Renal pelvis (tissue), 4 donors: ENCODE data around the gene TOM1L2. TPM values are rescaled to one million over a fixed set of nuclear protein-coding genes. Genes with fewer than 3 reads are reported as not detected.
A peak's percentile ranks its signal among the peaks of the same experiment; 100 is the strongest.

ENCODE experiments used
- DNase-seq: peaks from one replicate; pipeline ENCODE4 v3.0.0-alpha.2; 2013
- polyA plus RNA-seq, 3 donors: library from polyadenylated mRNA; unstranded; fragments of 120-200 nt; gene quantifications; one replicate each; pipeline ENCODE4 v1.2.1, GENCODE V29; 2013; ENCODE audit not compliant: insufficient read length in 3 of 3

TOM1L2 gene
- polyA plus RNA-seq, 3 donors, result 36.1 to 59.5 (median 52.6) TPM

GRCh38 chr17:17877529-17878358 lies 94.5 kb downstream of the TOM1L2 start:
- DNase-seq, result peak; percentile 86

DNA sequence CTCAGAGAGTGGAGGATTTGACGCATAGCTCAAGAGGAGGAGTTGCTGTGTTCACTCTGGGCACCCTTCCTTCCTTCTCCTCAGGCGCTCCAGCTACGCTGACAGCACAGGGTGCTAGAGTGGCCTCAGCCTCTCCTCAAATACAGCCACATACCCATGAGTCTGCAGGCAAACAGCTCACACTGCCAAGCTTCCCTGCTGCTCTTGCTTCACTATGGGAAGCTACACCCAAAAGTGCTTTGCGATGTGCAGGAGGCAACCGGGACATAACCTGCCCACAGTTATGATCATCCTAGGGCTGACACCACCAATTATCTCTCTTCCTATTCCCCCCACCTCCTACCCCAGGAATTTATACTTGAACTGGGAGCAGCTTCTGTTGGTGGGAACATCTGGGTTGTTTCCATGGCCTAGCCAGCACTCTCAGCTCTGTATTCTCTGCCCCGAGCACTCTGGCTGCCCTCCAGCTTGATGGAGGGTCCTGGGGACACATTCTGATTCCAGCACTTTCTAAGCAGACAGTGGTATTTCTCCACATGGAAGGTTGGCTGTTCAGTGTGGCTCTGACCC lies 95.2 kb downstream of the TOM1L2 start:
- peak; percentile 61 for DNase-seq

DNA sequence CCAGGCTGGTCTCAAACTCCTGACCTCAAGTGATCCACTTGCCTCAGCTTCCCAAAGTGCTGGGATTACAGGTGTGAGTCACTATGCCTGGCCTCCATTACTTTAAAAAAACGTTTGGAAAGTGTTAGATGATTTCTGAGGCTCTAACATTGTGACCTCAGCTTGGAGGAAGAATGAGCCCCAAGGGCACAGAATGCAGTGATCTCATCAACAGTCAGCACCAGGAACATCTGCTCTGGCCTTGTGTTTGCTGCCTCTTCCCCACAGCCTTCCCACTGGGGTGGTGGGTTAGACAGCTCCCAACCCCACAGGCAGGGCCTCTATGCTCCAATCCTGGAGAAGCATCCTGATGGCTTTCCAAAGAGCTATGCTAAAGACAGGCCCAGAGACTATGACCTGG lies 97.7 kb downstream of the TOM1L2 start:
- DNase-seq, result no peak

GRCh38 chr17:17873450-17873991 lies 98.7 kb downstream of the TOM1L2 start:
- DNase-seq, result no peak

- DNase-seq, result no peak
Observed at GRCh38 chr17:17872547-17873345, 99.5 kb downstream of the TOM1L2 start.

- DNase-seq, result no peak
Observed at GRCh38 chr17:17871913-17872312, 100.3 kb downstream of the TOM1L2 start.

DNA sequence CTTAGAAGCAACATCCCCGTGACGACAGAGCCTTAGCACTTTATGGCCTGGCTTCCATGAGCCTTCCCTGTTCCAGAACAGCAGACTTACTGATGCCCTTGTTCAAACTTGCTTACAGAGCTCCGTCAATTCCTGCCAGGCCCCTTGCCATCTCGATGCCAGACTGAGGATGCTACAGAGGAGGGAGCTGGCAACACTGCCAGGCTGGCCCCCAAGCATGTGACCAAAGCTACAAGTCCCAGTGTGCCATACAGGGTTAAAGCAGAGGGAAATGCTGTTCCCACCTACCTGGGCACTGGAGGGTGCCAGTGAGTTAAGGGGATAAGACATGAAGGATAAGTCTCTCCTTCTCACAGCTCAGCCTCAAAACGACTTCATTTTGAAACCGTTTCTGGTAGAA lies 102.0 kb downstream of the TOM1L2 start:
- DNase-seq, result no peak

- DNase-seq, result no peak
Observed at GRCh38 chr17:17868641-17869522, 103.3 kb downstream of the TOM1L2 start.

DNA sequence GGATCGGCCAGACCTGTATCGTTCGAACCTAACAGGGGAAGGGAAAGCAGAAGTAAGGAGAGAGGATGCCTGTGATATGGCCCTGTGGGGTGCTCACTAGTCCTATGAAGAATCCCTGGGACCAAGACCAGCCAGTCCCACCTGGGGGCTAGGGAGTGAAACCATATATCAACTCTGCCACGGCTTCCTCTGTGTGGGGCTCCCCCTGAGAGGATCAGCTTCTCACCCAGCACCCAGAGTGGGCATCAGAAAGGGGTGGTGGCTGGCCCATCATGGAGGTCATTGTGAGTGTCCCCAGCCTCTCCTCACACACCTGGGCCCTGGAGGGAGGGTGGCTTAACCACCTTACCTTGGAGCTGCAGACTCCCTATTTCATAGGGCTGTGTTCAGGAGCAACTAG lies 105.3 kb downstream of the TOM1L2 start:
- no peak for DNase-seq

GRCh38 chr17:17866425-17866824 lies 105.8 kb downstream of the TOM1L2 start:
- DNase-seq, result no peak

GRCh38 chr17:17865035-17865434 lies 107.2 kb downstream of the TOM1L2 start:
- no peak for DNase-seq

GRCh38 chr17:17860766-17861107 lies 111.5 kb downstream of the TOM1L2 start:
- no peak for DNase-seq

DNA sequence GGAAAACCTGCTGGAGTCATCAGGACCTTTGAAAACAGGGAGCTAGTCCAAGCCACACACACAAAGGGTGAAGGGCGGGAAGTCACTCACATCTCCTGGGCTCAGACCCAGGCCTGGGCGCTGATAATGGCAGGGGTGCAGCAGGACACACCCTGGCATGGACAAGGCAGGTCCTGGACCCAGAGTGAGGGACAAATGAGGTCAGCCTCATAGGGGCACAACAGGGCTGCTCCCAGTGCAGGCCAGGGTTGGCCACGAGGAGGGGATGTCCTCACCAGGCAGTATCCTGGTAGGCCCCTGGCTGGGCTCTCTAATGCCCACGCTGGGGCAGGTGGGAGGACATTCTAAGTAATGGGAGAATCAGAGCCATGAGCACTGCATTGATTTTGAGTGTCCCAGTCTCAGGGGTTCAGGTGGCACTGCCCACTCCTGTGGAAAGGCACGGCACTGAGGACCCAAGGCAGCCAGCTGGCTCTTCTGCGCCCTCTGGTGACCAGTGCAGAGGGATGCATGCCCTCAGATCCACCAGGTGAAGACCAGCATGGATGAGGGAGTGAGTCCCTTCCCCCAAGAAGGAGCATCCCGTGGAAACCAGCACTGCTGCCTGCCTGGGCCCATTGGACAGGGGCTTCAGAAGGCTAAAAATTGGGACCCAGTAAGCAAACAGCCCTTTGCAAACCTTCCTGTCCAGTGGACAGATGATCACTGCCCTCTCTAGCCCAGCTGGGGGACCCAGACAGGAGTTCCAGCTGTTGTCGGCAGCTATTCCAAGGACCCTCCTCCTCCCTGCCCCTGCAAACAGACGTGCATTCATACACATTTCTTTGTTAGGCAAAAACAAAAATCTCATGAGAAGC lies 112.1 kb downstream of the TOM1L2 start:
- no peak for DNase-seq

GRCh38 chr17:17857496-17857895 lies 114.7 kb downstream of the TOM1L2 start:
- DNase-seq, result no peak

DNA sequence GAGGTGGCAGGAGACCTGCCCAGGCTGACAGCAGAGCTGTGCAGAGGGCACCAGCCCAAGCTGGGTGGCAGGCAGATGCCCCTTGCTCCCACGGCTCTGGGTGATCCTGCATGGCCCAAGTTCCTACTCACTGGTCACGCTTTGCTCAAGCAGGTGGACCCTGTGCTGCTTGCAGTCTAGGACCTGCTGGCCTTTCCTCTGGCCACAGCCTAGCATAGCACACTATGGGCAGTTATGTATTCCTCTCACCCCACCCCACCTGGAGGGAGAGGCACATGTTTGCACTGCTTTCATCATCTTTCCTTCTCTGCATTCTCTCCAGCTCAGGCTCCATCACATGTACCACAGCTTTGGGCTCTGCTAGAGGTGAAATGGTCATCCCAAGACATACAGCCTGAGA lies 115.8 kb downstream of the TOM1L2 start:
- no peak for DNase-seq

DNA sequence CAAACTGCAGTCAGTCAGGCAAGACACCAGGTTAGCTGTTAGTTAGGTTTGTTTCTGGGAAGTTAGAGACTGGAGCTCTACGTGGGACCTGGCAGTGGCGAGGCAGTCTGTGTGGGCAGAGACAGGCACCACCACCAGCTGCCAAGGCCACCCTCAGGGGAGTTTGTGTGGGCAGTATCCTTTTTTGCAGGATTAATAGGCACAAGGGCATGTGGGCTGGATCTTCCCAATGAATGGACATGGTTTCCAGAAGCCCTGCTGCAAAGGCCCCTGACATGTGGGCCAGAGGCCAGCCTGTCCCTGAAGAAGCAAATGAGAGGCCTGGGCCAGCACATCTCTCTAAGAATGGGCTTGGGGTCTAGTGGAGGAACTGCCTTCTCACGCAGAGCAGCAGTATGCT lies 116.2 kb downstream of the TOM1L2 start:
- DNase-seq, result no peak

DNA sequence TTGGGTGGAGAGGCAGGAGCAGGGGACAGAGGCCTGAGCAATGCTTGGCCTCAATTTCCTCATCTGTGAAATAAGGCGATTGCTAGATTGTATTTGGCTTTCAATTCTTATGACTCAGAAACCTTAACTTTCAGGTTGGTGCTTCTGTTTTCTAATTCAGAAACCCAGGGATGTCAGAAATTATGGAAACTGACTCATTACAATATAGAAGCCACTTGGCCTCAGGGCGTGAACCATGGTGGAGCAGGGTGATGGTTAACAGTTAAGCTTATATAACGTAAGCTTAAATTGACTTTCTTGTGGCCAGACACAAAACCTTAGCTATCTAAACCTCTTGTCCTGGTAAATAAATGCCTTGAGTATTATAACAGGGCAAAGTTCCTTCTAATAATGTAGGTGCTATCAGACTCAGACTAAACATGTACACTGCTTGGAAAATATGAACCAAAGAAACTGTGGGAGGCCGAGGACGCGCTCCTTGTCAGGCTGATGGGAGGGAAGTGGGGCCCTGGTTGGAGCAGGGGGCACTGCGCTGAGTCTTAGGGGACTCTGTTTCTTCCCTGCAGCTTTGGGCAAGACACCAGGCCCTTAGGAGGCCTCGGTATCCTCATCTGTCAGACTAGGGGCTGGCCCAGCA lies 118.3 kb downstream of the TOM1L2 start:
- no peak for DNase-seq

GRCh38 chr17:17852930-17853329 lies 119.3 kb downstream of the TOM1L2 start:
- no peak for DNase-seq

DNA sequence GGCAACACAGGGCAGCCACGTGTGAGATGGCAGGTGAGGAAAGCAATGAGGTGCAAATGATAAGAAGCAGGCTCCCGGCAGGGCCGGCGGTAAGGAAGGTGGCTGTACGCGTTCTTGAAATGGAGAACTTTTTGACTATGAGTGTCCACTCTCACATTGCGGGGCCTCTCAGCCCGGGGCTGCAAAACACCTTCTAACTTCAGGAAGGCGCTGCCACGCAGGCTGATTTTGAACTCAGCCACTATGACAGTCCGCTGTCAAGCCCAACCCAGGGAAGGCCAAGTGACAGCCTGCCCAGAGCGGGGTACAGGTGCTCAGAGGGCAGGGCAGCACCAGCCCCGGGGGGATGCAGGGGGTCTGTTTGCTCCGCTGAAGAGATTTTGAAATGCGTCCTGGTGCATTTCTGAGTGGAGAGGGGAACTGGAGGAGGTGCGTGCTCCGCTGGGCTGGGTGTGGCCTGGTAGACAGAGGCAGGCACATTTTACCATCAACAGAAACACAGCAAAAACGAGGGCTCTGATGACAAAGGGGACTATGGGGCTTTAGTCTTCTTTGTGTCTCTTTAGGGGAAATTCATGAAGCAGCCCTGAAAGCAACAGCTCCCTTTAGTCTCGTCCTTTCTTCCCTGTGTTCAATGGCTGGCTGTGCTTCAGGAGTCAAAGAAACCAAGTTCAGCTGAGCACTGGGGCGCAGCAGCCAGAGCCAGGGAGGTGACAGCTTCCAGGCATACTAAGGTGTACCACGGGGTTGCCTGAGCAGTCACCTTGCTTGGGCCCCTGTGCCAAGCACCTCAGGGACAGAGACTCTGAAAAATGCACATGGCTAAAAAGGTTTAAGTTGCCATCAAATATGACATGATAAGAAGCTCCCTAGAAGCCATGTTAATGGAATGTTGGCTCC lies 120.8 kb downstream of the TOM1L2 start:
- DNase-seq, result no peak
